ENCODE data around the gene BORCS8. TPM values are rescaled to one million over a fixed set of nuclear protein-coding genes. Genes with fewer than 3 reads are reported as not detected.

BORCS8 gene
- total RNA-seq, 2 donors from 2014 or later = 27.8 to 27.9 TPM

GRCh38 chr19:19145684-19146608 lies 46.0 kb downstream of the BORCS8 start:
- Histone ChIP-seq H3K27me3 (no peaks in the 10 kb centered on the region), H3K4me1 (no peaks in the 10 kb centered on the region), H3K9me3 (no peaks in the 10 kb centered on the region), H3K9ac (ENCODE audit: low read depth in 2 of 2, low read length in 2 of 2) (no peak overlapping the region), H3K4me3 (no peak overlapping the region), H3K27ac (no peak overlapping the region), H3K36me3 (peaks cover 5% of the 10 kb centered on the region)
- TF ChIP-seq CTCF (IDR thresholded peaks at IDR 0.05) = peak; percentile 83
- intact Hi-C loops (cut with DNase I) = loop anchor here (5.0 kb wide), 1 partner anchor 196 kb away; no protein-coding TSS in a partner anchor
- DNase-seq = peak; percentile 88

- intact Hi-C loops (cut with DNase I) = loop anchor here (5.0 kb wide), 1 partner anchor 197 kb away; no protein-coding TSS in a partner anchor
- Histone ChIP-seq H3K27me3 (no peaks in the 10 kb centered on the region), H3K27ac (no peak overlapping the region), H3K9me3 (no peaks in the 10 kb centered on the region), H3K36me3 (peaks cover 5% of the 10 kb centered on the region), H3K4me1 (no peaks in the 10 kb centered on the region), H3K9ac (ENCODE audit: low read depth in 2 of 2, low read length in 2 of 2) (no peak overlapping the region), H3K4me3 (no peak overlapping the region)
- DNase-seq = no peak
- no peak for TF ChIP-seq CTCF (IDR thresholded peaks at IDR 0.05)
Measured at GRCh38 chr19:19145281-19145680, 46.7 kb downstream of the BORCS8 start.

- no peaks in the 10 kb centered on the region for H3K4me1 ChIP-seq
- intact Hi-C loops (cut with DNase I) = no loop called here
- no peak for DNase-seq
- no peaks in the 10 kb centered on the region for H3K9me3 ChIP-seq
- no peak overlapping the region for H3K9ac ChIP-seq (ENCODE audit: low read depth in 2 of 2, low read length in 2 of 2)
- H3K27ac ChIP-seq = no peak overlapping the region
- no peak for TF ChIP-seq CTCF (IDR thresholded peaks at IDR 0.05)
- no peaks in the 10 kb centered on the region for H3K27me3 ChIP-seq
- H3K4me3 ChIP-seq = no peak overlapping the region
- H3K36me3 ChIP-seq = no peaks in the 10 kb centered on the region
Measured at GRCh38 chr19:19142347-19142746, 49.6 kb downstream of the BORCS8 start.

GRCh38 chr19:19140476-19140875 lies 51.5 kb downstream of the BORCS8 start:
- no peaks in the 10 kb centered on the region for H3K27me3 ChIP-seq
- no peaks in the 10 kb centered on the region for H3K4me1 ChIP-seq
- no peak overlapping the region for H3K27ac ChIP-seq
- no peak for DNase-seq
- H3K4me3 ChIP-seq = no peak overlapping the region
- TF ChIP-seq CTCF (IDR thresholded peaks at IDR 0.05) = no peak
- intact Hi-C loops (cut with DNase I) = loop anchor here (2.0 kb wide), 1 partner anchor 86 kb away; no protein-coding TSS in a partner anchor
- H3K9ac ChIP-seq (ENCODE audit: low read depth in 2 of 2, low read length in 2 of 2) = no peak overlapping the region
- no peaks in the 10 kb centered on the region for H3K36me3 ChIP-seq
- H3K9me3 ChIP-seq = no peaks in the 10 kb centered on the region

- DNase-seq = no peak
- Histone ChIP-seq H3K9ac (ENCODE audit: low read depth in 2 of 2, low read length in 2 of 2) (no peak overlapping the region), H3K4me1 (no peaks in the 10 kb centered on the region), H3K9me3 (no peaks in the 10 kb centered on the region), H3K36me3 (no peaks in the 10 kb centered on the region), H3K27ac (no peak overlapping the region), H3K4me3 (no peak overlapping the region), H3K27me3 (no peaks in the 10 kb centered on the region)
- TF ChIP-seq CTCF (IDR thresholded peaks at IDR 0.05) = no peak
- intact Hi-C loops (cut with DNase I) = loop anchor here (2.0 kb wide), 1 partner anchor 85 kb away; no protein-coding TSS in a partner anchor
Measured at GRCh38 chr19:19139876-19140229, 52.1 kb downstream of the BORCS8 start.
